Measurements from ENCODE around the gene ISG20.

GRCh38 chr15:88663141-88663621, 24.4 kb downstream of the ISG20 start:
- TF ChIP-seq, protein P1, sequence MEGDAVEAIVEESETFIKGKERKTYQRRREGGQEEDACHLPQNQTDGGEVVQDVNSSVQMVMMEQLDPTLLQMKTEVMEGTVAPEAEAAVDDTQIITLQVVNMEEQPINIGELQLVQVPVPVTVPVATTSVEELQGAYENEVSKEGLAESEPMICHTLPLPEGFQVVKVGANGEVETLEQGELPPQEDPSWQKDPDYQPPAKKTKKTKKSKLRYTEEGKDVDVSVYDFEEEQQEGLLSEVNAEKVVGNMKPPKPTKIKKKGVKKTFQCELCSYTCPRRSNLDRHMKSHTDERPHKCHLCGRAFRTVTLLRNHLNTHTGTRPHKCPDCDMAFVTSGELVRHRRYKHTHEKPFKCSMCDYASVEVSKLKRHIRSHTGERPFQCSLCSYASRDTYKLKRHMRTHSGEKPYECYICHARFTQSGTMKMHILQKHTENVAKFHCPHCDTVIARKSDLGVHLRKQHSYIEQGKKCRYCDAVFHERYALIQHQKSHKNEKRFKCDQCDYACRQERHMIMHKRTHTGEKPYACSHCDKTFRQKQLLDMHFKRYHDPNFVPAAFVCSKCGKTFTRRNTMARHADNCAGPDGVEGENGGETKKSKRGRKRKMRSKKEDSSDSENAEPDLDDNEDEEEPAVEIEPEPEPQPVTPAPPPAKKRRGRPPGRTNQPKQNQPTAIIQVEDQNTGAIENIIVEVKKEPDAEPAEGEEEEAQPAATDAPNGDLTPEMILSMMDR (IDR thresholded peaks at IDR 0.05) = no peak
- no peak for TF ChIP-seq ZFX (IDR thresholded peaks at IDR 0.05; ENCODE audit: borderline replicate concordance)

All from 22Rv1 (cell line).